Bone marrow (tissue), 2 donors: ENCODE data around the gene MORN2.

Experiments used
- DNase-seq, 2 donors: peaks; one replicate each; lab custom pipeline; 2025; lab: John Stamatoyannopoulos, UW

MORN2 gene

DNA sequence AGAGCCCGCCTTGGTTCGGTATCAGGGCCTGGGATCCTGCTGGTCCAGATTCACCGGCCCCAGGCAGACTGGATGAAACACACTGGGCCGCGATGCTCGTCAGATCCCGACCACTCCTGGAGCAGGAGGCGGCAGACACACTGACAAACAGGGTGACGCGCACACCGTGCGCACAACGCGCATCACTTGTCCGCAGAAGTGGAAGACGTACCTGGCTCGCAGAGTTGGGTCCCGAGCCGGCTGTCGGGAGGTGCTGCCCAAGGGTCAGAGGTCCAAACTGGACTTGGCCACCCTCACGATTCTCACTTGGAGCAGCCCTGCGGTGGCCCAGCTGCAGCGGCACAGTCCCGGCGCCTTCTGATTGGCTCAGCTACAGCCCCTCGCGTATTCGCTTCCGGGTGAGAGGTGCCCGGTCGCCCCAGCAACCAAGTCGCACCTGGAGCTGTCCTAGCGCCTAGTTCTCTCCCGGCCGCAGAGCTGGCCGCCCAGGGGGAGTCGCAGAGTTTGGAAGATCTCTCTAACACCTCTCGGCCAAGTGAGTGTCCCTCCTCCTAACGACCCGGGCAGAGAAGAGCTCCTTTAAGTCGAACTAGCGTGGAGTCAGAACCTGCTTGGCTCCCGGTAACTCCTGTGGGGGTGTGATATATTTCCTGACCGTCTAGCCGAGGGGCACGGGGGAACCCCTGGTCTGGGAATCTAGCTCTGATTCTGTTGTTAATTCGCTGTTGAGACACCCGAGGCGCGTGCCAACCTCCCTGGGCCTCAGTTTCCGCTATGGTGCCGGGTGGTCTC, at the start of gene MORN2, which contains the start of gene DHX57:
MORN2 (plus strand) TSS at position 401 of the 792 bp plus-strand sequence.
DHX57 (minus strand) TSS at position 359 of the 792 bp plus-strand sequence. CDS start 7,529 bp downstream, outside the sequence.
- peak; percentile 48 to 52 for DNase-seq

DNA sequence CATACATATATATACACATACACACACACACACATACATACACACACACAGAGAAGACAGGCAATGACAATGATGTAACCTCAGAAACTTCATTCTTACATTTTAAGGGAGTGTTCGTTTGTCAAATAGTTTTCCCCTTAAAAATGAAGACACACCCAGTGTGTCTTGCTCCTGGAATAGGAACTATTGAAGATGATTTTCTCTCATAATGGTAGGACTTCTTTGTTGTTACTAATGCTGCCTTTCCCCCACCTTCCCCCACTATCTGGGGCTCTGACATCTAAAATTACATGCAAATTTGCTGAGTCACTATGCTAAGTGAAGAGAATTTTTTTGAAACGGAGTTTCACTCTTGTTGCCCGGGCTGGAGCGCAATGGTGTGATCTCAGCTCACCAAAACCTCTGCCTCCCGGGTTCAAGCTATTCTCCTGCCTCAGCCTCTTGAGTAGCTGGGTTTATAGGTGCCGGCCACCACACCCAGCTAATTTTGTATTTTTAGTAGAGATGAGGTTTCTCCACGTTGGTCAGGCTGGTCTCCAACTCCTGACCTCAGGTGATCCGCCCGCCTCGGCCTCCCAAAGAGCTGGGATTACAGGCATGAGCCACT, 48.1 kb upstream of the MORN2 start:
- DNase-seq = peak in 1 of 2 donors; percentile 52

DNA sequence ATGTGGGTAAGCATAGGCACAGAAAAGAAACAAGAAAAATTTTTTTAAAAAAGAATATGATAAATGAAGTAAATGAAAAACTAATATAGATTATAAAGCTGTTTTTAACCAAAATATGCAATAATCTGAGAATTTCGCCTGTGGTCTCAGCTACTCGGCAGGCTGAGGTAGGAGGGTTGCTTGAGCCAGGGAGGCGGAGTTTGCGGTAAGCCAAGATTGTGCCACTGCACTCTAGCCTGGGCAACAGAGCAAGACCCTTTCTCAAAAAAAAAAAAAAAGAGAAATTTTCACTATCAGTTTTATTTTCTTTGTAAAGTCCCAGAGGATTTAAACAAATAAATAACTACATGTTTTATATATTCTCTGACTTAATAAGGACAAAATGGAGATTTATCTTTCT, 47.3 kb upstream of the MORN2 start:
- DNase-seq = no peak

DNA sequence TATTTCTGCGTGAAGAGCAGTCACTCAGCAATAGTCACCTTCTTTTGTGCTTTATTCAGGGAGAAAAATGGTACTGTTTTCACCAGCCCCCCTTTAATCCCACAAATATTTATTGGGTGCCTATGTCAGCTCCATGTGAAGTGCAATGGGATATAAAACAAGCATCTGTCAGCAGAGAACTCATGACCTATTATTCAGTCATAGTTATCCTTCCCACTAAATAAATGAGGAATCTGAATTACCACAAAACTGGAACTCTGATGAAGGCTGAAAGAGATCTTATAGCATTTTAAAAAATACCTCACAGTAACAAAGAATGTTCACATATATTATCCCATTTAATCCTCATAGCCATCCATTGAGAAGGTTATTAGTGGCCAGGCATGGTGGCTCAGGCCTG, 45.8 kb upstream of the MORN2 start:
- no peak for DNase-seq

GRCh38 chr2:38830526-38831159, 45.1 kb upstream of the MORN2 start:
- DNase-seq = no peak

DNA sequence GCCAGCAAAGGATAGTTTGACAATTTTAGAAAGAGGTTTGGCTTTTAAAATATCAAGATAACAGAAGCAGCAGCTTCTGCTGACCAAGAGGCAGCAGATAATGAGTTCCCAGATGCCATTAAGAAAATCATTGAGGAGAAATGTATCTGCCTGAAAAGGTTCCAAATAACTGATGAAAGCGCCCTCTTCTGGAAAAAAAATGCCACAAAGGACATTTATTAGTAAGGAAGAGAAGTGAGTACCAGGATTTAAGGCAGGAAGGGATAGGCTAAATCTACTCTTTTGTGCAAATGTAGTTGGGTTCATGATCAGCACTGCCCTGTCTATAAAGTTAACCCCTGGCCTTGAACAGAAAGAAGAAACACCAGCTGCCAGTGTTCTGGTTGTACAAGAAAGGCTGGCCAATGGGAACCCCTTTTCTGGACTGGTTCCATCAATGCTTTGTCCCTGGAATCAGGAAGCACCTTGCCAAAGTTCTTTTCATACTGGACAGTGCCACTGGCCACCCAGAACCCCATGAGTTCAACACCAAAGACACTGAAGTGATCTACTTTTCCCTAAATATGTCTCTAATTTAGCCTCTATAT, 40.7 kb upstream of the MORN2 start:
- DNase-seq = peak in 1 of 2 donors; percentile 9

- no peak for DNase-seq
These were observed 39.8 kb upstream of the MORN2 start for GRCh38 chr2:38835990-38836389.

DNA sequence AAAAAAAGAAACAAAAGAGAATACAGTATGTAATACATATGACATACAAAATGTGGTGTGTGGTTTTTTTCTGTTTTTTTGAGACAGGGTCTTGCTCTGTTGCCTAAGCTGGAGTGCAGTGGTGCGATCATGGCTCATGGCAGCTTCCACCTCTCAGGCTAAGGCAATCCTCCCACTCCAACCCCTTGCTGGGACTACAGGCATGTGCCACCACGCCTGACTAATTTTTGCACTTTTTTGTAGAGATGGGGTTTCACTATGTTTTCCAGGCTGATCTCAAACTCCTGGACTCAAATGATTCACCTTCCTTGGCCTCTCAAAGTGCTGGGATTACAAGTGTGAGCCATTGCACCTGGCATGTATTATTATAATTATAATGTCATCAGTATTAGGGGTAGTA, 39.0 kb upstream of the MORN2 start:
- no peak for DNase-seq

DNA sequence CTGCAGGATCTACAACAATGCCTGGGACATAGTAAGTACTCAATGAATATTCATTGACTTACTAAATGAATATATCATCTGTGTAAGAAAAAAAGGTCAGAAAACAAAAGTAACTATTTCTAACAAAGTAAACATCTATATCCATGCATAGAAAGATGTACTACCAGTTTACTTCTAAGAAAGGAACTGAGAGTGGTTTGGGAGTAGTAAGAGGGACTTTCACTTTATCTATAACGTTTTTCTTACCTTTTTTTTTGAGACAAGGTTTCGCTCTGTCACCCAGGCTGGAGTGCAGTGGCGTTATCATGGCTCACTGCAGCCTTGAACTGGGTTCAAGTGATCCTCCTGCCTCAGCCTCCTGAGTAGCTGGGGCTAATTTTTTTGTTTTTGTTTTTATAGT, 25.7 kb upstream of the MORN2 start:
- no peak for DNase-seq

DNA sequence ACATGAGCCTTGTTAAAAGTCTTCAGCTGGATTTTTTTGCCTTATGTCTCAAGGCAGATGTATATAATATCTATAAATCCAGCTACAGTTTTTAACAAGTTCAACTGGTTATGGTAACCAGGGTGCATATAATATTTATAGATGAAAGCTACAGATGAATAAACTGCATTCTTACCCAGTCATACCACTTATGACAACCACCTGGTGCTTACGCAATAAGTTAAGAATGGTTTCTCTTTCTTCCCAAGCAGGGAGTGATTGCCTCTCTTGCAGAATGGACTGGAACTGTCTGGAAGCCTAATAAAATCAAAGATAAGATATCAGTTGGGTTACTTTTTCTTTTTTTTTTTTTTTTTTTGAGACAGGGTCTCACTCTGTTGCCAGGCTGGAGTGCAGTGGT, 19.6 kb upstream of the MORN2 start:
- no peak for DNase-seq

DNA sequence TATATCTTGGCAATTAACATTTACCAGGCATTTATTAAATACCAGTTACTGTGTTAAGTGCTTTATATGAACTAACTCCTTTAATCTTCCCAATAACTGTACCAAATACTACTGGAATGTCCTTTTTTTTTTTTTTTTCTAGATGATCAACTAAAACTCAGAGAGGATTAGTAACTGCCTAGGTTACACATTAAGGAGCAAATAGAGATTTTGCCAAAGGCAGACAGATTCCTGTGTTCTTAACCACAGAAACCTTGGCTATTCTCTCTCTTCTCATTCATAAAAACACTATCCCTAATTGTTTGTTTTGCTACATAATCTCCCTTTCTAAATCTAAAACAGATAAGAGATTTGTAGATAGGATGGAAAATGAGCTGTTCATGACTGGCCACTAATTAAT, 13.3 kb upstream of the MORN2 start:
- DNase-seq = no peak

DNA sequence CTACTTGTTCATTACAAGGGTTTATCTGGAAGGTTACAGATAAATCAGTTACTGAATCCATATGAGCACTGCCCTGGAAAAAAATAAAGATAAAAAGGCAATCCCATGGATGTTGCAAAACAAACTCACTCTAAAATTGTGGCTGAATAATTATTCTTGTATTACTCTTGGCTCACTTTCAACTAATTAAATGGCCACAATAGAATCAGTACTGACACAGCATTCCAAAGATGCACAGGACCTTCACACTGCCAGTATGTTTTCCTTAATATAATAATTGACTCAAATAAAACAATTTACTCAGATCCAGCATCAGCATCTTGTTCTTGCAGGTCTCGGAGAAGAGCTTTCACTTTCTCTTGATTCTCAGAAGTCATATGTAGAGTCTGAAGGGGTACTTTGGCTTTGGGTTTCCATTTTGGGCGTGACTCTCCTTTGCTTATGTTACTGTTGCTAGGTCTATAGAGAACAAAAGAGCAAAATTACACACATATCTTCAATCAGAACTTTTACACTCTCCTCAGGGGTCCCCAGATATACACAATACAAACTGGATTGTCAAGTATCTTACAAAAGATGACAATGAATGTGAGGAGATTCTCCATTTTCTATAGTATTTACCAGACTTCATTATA, 12.6 kb upstream of the MORN2 start:
- DNase-seq = no peak

DNA sequence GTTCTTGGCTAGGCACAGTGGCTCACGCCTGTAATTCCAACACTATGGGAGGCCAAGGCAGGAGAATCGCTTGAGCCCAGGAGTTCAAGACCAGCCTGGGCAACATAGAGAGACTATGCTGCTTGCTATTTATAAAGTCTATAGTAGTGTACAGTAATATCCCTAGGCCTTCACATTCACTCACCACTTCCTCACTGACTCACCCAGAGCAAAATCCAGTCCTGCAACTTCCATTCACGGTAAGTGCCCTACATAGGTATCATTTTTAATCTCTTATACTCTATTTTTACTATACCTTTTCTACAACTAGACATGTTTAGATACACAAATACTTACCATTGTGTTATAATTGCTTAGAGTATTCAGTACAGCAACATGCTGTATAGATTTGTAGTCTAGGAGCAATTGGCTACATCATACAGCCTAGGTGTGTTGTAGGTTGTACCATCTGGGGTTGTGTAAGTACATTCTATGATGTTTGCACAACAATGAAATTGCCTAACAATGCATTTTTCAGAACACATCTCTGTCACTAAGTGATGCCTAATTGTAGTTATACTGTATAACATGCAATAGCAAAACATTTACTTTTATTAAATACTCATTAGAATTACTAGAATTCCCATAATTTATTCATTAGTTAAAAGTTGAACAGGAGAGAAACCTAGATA, 8.9 kb upstream of the MORN2 start:
- no peak for DNase-seq

- no peak for DNase-seq
These were observed 4.3 kb upstream of the MORN2 start for GRCh38 chr2:38871432-38871831.

DNA sequence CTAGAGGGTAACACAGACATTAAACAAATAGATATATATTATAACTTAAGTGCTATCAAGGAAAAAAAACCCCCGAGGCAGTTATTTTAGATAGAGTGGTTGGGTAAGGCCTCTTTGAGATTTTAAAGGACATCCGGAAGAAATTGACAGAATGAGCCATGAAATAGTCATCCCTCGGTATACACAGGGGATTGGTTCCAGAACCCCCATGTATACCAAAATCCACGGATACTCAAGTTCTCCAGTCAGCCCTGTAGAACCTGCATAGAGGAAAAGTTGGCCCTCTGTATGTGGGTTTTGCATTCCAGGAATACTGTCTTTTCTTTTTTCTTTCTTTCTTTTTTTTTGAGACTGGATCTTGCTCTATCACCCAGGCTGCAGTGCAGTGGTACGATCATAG, 2.0 kb upstream of the MORN2 start:
- no peak for DNase-seq

DNA sequence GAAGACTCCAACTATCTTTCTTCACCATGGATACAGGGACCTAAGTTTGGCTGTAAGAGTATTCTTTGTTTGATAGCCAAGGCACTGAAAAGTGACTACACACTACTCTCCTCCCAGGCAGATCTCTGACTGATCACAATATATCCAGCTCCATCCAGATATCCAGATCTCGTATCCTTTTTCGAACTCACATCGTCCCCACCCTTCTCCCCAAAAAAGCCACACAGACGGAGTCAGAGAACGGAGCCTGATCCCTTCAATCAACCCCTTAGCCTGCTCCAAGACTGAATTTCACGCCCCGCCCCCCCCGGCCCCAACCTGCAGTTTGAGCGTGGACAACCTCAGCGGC, 575 bp upstream of the MORN2 start:
- no peak for DNase-seq

DNA sequence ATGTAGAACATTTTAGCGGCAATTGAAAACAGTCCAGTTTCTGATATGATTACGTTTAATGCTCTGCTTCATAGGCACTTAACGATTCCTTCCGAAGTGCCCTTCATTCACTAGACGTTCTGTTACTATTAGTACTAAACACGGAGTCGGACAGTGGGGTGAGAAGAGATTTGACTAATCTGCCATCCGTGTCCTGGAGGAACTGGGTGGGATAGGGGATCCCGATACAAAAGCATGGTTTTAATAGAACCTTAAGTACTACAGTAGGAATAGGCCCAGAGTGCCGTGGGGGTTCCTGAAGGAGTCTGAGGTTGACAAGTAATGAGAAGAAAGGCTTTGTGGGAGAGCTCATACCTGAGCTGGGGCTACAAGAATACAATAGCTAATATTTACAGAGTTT, 631 bp downstream of the MORN2 start:
- no peak for DNase-seq

DNA sequence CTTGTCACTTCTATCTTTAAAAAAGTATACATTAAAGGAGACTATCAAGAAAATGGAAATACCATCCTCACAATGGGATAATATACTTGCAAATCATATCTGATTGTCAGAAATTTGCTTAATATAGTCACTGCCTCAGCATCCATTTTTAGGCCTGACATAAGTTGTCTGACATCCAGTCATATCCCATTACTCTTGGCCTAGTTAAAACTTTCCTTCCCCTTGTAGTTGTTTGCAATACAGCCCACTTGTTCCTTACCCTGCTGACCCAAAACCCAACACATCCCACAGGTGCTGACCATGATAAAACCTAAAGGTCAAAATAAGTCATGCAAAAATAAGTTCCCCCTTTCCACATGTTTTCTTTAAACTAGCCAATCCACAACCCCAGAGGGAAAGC, 10.3 kb downstream of the MORN2 start:
- DNase-seq = no peak

DNA sequence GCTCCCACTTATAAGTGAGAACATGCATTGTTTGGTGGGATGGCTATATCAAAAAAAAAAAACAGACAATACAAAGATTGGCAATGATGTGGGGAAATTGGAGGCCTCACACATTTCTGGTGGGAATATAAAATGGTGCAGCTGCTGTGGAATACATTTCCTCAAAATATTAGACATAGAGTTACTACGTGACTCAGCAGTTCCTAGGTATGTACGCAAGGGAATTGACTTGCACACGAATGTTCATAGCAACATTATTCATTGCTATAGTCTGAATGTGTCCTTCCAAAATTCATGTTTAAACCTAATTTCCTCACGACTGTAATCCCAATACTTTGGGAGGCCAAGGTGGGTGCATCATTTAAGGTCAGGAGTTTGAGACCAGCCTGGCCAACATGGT, 11.6 kb downstream of the MORN2 start:
- no peak for DNase-seq

DNA sequence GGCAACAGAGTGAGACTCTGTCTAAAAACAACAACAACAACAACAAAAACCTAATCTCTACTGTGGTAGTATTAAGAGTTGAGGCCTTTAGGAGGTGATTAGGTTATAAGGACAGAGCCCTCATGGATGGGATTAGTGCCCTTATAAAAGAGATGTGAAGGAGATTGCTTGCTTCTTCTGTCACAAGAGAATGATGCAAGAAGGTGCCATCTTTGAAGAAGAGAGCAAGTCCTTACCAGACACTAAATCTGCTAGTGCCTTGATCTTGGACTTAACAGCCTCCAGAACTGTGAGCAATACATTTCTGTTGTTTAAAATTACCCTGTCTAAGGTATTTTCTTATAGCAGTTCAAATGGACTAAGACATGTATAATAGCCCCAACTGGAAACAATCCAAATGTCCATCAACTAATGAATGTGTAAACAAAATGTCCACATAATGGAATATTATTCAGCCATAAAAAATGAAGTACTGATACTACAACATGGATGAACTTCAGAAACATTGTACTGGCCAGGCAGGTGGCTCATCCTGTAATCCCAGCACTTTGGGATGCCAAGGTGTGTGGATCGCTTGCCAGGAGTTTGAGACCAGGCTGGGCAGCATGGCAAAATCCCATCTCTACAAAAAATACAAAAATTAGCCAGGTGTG, 12.3 kb downstream of the MORN2 start:
- no peak for DNase-seq

DNA sequence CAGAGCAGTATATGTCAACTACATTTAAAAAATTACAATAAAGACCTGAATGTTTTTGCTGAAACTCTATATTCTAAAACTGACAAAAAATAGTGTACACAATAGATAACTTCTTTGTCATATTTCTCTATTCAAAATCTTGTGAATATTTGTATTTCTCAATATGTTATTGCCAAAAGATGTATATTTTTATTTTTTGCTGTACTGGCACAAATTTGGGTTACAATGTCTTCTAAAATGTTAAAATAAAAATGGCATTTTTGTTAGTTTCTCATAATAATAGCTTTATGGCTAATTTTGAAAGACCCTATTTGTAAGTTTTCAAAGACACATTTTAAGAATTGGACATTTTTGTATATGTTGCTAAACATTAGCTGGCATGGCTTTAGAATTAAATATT, 13.3 kb downstream of the MORN2 start:
- no peak for DNase-seq
